GM19035 (cell line): ENCODE measurements around the gene BCAN.

Experiments used
- ATAC-seq: cut with Tn5 transposase; IDR thresholded peaks from one replicate; pipeline ENCODE4 v1.9.1; 2021; ENCODE audit not compliant: unreplicated experiment

The BCAN gene

DNA sequence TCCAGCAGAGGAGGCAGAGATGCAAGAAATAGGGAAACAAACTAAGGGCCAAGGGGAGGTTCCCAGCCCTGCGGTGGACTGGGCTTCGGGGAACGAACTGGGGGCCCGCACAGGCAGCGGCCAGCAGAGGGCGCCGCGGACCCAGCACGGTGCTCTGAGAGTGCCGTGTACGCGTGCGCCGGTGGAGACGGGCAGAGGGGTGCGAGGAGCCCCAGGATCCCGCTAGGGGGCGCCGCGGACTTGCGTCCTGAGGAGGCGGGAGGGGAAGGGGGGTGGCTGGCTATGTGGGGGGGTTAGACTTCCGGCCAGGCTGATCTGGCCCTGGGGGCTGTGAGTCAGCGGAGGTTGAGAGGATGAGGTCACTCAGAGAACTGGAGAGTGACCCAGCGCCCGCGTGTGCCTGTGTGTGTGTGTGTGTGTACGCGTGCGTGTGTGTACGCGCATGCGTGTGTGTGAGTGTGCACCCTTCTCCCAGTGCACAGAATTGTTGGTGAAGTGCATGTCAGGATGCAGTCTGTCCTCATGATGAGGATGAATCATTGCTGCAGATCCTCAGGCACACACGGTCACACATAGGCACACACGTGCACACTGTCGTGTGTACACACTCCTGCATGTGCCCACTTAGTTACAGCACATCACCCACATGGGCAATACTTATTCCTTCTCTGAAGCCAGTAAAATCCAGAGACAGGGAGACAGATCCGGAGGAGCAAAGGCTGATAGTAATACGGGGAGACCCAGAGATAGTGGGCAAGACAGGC lies 18.3 kb downstream of the BCAN start:
- ATAC-seq, result peak; percentile 62

DNA sequence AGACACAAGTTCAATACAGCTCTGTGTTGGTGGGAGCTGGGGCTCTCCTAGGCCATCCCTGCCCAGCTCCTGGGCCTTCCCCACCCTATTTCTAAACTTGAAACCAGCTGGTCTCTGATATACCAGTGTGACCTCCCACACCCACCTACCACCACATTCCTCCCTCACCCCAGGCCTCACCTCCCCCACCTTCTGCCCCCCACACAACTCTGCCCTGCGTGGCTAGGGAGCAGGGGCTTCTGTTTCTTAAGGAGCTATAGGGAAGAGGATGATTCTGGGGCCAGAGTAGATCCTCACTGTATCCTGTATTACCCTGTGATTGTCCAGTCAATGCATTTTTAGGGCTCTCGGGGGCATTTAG lies 18.8 kb downstream of the BCAN start:
- no peak for ATAC-seq

DNA sequence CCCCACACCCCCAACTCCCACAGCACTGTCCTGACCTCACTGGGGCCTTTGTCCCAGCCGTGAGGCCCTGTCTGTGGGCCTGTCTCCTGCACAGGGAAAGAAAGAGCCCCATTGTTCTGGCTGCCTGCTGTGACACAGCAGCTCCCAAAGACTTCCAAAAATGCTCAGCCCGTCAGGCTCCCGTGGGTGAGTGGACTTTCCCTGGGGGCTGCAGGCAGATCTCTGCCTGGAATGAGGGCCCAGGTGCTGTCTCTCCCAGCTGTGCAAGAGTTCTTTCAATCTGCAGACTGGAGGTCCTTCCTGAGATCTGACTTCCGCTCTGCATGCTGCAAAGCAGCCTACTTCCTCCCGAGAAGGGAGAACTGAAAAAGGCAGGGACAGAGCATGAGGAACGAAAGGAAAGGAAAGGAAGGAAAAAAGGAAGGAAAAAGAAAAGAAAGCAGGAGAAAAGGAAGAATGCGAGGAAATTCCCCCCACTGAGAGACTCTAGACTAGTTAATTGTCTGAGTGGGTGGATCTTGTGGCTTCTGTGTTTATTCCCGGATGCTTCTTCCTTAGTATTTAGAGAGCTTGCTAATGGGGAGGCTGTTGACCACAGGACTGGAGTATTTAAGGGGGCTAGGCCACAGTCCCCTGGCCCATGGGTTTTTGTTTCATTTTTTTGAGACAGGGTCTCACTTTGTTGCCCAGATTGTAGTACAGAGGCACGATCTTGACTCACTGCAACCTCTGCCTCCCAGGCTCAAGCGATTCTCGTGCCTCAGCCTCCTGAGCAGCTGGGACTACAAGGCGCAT lies 20.3 kb downstream of the BCAN start:
- ATAC-seq, result no peak

- no peak for ATAC-seq
These were observed 20.8 kb downstream of the BCAN start for GRCh38 chr1:156662800-156663055.

DNA sequence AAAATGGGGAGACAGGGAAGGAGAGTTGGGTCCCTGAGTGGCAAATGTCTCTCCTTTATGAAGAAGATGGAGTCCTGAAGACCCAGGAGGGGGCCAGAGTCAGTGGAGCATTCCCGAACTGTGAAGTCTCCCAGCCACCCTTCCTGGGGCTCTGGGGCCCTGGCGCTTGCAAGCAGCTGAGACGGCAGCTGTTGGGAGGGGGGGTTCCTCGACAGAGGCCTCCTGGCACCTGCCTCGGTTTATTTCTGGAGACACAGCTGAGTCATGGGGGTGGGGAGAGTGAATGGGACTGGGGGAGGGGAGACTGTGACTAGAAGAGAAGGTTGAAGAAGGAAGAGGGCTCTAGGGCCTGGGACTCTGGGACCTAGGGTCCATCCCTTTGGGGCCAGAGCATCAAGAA lies 21.3 kb downstream of the BCAN start:
- ATAC-seq, result no peak

DNA sequence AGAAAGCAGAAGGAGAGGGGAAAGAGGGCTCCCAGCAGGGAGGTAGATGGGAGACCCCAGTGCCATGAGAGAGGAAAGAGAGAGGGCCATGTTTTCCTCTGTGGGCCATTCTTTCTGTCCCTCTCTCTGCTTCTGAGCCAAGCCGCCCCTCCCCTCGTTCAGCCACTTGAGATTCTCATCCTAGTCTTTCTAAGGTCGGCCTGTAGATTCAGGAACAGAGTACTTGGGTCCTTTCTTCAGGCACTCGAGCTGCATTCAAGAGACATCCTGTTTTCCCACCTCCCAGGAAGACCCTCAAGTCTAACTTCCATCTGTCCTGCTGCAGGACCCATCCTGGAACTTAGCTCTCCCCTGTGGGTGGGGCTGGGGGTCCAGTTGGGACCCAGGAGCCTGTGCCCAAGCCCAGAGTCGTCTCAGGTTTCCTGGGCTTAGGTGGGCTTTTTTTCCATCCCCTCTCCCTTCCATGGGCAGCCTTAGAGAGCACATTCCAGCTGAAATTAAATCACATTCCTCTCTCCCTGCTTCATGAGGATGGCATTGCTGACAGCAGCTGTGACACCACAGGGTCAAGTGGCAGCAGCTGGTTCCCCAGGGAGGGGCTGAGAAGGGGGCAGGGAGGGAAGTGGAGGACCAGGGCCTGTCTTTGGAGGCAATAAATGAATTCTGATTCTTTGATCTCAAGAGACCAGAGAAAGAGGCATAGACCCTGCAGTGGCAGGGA lies 22.3 kb downstream of the BCAN start:
- no peak for ATAC-seq

- no peak for ATAC-seq
These were observed 23.0 kb downstream of the BCAN start for GRCh38 chr1:156664767-156665411.

DNA sequence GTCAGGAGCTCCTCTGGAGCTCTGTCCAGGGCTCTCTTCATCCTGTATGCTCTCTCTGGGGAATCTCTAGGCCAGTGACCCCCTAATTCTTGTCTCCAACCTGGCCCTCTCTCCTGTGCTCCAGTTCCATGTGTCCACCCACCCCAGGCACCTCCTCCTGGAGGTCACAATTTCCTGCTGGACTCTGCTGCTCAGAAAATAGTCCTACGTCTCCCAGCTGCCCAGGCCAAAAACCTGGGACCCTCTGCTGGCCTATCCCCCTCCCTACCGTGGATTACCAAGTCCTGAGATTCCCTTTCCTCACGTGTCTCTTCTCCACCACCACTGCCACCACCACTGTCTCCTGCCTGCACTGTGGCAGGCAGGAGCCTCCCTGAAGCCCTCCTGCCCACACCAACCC lies 23.6 kb downstream of the BCAN start:
- ATAC-seq, result no peak

DNA sequence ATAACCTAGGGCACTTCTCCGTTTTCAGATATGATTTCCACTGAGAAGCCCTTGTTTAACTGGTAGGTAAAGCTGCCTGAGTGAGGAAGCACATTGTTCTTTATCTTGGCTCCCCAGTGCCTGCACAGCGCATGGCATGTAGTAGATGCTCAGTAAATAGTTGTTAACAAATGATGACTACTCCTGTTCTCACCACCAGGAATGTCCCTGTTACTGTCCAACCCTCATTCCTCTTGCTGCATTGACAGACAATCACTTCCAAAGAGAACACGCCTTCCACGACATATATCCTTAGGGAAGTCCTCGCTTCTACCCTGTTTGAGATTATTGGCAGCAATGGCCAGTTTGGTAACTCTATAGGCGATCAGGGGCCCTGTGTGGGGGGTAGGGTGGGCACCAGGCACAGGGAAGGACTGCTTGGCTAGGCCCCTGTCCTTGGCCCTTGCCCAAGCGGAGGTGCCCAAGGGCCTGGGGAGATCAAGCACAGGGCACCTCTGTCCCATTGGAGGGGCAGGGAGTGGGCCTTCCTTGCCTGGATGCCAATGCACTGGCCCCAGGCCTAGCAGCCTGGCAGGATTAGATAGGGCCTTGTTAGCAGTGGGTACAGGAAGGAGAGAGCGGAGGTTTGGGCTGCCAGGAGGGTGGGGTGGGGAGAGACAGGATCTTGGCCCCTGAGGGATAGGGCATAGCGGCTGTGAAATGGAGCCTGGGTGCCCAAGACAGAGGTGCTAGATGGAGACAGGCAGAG lies 25.1 kb downstream of the BCAN start:
- no peak for ATAC-seq

DNA sequence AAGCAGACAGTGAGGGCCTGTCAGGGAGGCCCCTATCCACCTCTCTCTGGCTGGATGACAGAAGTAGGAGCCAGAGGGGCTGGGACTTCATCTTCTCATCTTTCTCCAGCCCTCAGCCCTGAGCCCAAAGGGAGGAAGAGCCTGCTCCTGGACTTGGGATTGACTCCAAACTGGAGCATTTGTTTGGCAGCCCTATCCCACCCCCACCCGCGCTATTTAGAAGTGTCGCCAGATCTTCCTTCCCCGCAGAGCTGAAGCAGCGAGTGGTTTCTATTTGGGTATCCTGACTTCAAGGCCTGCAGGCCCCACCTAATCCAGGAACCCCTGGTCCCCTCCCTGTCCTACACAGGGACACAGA lies 25.7 kb downstream of the BCAN start:
- no peak for ATAC-seq

- no peak for ATAC-seq
These were observed 26.2 kb downstream of the BCAN start for GRCh38 chr1:156667968-156668709.

GRCh38 chr1:156668801-156669637 lies 27.1 kb downstream of the BCAN start:
- ATAC-seq, result no peak

DNA sequence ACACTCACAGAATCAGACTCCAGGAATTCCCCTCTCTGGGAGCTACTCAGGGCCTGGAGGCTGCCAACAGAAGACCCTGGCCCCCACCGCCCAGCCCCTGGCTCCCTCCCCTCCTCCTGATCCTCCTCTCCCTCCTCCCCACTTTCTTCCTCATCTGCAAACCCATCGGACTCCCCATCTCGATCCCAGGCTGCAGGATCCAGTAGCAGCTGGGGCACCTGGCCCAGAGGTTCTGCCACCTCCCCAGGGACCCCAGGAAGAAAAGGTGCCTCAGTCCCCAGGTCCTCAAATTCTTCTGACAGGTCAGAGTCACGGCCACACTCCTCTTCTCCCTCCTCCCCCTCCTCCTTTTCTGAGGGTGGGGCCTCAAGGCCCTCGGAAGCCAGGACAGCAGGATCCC lies 27.9 kb downstream of the BCAN start:
- ATAC-seq, result no peak

DNA sequence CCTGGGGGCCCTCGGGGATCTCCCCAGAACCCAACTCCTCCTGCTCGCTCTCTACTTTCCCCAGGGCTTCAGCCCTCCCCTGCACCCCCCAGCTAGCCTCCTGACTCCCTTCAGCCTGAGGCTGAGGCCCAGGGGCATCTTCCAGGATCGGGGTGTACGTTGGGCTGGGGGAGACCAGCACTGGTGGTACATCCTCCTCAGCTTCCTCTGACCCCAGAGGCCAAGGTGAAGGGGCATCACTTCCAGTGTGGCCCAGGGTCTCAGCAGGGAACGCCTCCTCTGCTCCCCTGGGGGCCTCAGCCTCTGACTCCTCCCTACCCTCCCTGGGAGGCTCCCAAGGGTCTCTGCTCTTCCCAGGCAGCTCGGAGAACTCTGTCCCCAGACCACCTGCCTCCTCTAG lies 28.4 kb downstream of the BCAN start:
- ATAC-seq, result no peak

GRCh38 chr1:156670791-156671190 lies 28.9 kb downstream of the BCAN start:
- ATAC-seq, result no peak

DNA sequence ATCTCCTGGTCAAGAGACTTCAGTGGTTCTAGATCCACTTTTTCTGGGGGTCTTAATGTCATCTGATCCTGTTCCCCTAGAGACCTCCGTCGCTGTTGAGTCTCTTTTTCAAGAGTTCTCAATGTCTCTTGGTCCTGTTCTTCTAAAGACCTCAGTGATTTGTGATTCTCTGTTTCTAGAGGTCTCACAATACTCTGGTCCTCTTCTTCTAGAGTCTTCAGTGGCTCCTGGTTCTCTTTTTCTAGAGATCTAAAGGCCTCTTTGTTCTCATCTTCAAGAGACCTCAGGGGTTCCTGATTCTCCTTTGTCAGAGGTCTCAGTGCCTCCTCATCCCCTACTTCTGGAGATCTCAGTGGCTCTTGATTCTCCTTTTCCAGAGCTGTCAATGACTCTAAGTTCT lies 29.9 kb downstream of the BCAN start:
- no peak for ATAC-seq

- no peak for ATAC-seq
These were observed 31.6 kb downstream of the BCAN start for GRCh38 chr1:156673387-156674121.

DNA sequence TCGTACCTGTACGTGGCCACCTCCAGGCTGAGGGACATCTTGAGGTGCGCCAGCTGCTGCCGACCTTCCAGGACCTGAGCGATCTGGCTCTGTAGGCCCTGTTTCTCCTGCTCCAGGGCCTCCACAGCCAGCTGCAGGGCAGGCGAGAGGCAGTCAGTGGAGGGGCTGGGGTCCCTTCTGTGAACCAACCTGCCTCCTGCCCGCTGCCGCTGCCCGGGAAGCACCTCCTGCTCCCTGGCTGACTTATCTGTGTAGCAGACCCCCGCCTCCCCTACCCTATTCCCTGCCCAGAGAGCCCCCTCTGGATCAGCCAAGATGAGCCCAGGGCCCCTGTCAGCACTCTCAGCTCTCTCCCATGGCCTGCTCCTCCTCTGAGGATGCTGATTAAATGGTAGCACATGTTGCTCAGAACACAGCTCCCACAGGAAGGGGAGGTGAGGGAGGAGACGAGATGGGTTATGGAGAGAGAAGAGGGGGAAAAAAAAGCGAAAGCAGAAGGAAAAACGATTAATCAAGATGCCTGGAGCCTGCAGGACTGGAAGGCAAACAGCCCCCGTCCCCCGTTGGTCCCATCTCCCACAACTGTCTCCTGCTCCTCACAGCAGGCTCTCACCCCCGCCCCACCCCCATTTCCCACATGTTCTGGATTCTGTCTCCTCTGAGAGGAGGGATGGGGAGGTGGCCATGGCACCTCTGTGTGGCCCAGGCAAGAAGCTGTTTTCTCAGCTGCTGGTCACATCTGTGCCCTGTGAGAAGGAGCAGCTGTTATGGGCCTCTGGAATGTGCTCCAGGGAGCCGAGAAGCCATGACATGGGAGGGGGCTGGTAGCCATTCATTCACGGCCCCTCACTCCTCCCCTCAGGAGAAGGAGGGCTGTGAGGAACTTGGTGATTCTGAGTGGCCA lies 33.5 kb downstream of the BCAN start:
- ATAC-seq, result no peak
